Osteocyte (in vitro differentiated cells): ENCODE results near the gene ARHGEF7. TPM values are rescaled to one million over a fixed set of nuclear protein-coding genes. Genes with fewer than 3 reads are reported as not detected.
A peak's percentile ranks its signal among the peaks of the same experiment; 100 is the strongest.

Experiments used
- DNase-seq: peaks from one replicate; pipeline ENCODE4 v3.0.0; 2021; ENCODE audit warnings: mixed read lengths; ENCODE audit not compliant: unreplicated experiment; ENCODE audit errors: extremely low spot score
- H3K27ac Mint-ChIP-seq: one replicate; pipeline ENCODE4 v1.8.0; 2021; ENCODE audit warnings: mild to moderate bottlenecking, mixed read lengths; ENCODE audit not compliant: unreplicated experiment
- H3K27me3 Mint-ChIP-seq: one replicate; pipeline ENCODE4 v1.8.0; 2021; ENCODE audit warnings: mixed read lengths; ENCODE audit not compliant: unreplicated experiment
- H3K36me3 Mint-ChIP-seq: one replicate; pipeline ENCODE4 v1.8.0; 2021; ENCODE audit warnings: mixed read lengths; ENCODE audit not compliant: unreplicated experiment
- H3K4me1 Mint-ChIP-seq: one replicate; pipeline ENCODE4 v1.8.0; 2021; ENCODE audit warnings: mixed read lengths; ENCODE audit not compliant: unreplicated experiment
- H3K4me3 Mint-ChIP-seq: one replicate; pipeline ENCODE4 v1.8.0; 2021; ENCODE audit warnings: mild to moderate bottlenecking, moderate library complexity, mixed read lengths; ENCODE audit not compliant: unreplicated experiment
- H3K9me3 Mint-ChIP-seq: one replicate; pipeline ENCODE4 v1.8.0; 2021; ENCODE audit warnings: mixed read lengths; ENCODE audit not compliant: unreplicated experiment
- CTCF ChIP-seq: fragments of 200-600 bp; sonication (generic); IDR thresholded peaks from 2 replicates; pipeline ENCODE4 v1.5.0; 2021; ENCODE audit warnings: antibody characterized with exemption, mild to moderate bottlenecking, moderate library complexity
- total RNA-seq: library from RNA; stranded (reverse); gene quantifications from 2 replicates; pipeline ENCODE4 v1.2.1, GENCODE V29; 2021

Gene ARHGEF7
- total RNA-seq, 1 donor from 2014 or later, result 125 TPM

GRCh38 chr13:111176421-111176820, 61.3 kb downstream of the ARHGEF7 start:
- Mint-ChIP-seq H3K4me1 (peaks cover 73% of the 10 kb centered on the region), H3K27ac (peak overlapping the region; percentile 96), H3K36me3 (peaks cover 5% of the 10 kb centered on the region), H3K4me3 (no peak overlapping the region), H3K9me3 (no peaks in the 10 kb centered on the region), H3K27me3 (no peaks in the 10 kb centered on the region)
- DNase-seq, result no peak
- TF ChIP-seq CTCF, result no peak

GRCh38 chr13:111177081-111177711, 62.1 kb downstream of the ARHGEF7 start:
- no peaks in the 10 kb centered on the region for H3K27me3 Mint-ChIP-seq
- H3K27ac Mint-ChIP-seq, result peak overlapping the region; percentile 96
- no peak for DNase-seq
- H3K4me3 Mint-ChIP-seq, result peak overlapping the region; percentile 33
- H3K4me1 Mint-ChIP-seq, result peaks cover 71% of the 10 kb centered on the region
- no peaks in the 10 kb centered on the region for H3K9me3 Mint-ChIP-seq
- H3K36me3 Mint-ChIP-seq, result peaks cover 7% of the 10 kb centered on the region
- no peak for TF ChIP-seq CTCF

- peaks cover 7% of the 10 kb centered on the region for H3K36me3 Mint-ChIP-seq
- peak overlapping the region; percentile 33 for H3K4me3 Mint-ChIP-seq
- H3K27me3 Mint-ChIP-seq, result no peaks in the 10 kb centered on the region
- TF ChIP-seq CTCF, result no peak
- no peaks in the 10 kb centered on the region for H3K9me3 Mint-ChIP-seq
- H3K4me1 Mint-ChIP-seq, result peaks cover 71% of the 10 kb centered on the region
- peak overlapping the region; percentile 96 for H3K27ac Mint-ChIP-seq
- DNase-seq, result no peak
These were observed 62.8 kb downstream of the ARHGEF7 start for GRCh38 chr13:111177921-111178320.

- no peaks in the 10 kb centered on the region for H3K27me3 Mint-ChIP-seq
- H3K36me3 Mint-ChIP-seq, result peaks cover 7% of the 10 kb centered on the region
- peak; percentile 87 for DNase-seq
- no peaks in the 10 kb centered on the region for H3K9me3 Mint-ChIP-seq
- no peak for TF ChIP-seq CTCF
- H3K27ac Mint-ChIP-seq, result peak overlapping the region; percentile 96
- H3K4me3 Mint-ChIP-seq, result peak overlapping the region; percentile 33
- peaks cover 71% of the 10 kb centered on the region for H3K4me1 Mint-ChIP-seq
These were observed 63.3 kb downstream of the ARHGEF7 start for GRCh38 chr13:111178402-111178801.

- H3K27me3 Mint-ChIP-seq, result no peaks in the 10 kb centered on the region
- H3K4me3 Mint-ChIP-seq, result no peak overlapping the region
- peaks cover 78% of the 10 kb centered on the region for H3K4me1 Mint-ChIP-seq
- peak overlapping the region; percentile 96 for H3K27ac Mint-ChIP-seq
- H3K9me3 Mint-ChIP-seq, result no peaks in the 10 kb centered on the region
- DNase-seq, result no peak
- H3K36me3 Mint-ChIP-seq, result peaks cover 7% of the 10 kb centered on the region
- no peak for TF ChIP-seq CTCF
These were observed 65.0 kb downstream of the ARHGEF7 start for GRCh38 chr13:111179908-111180760.
